Measurements from ENCODE around the gene DMAC2.
A peak's percentile ranks its signal among the peaks of the same experiment; 100 is the strongest.

Gene DMAC2

DNA sequence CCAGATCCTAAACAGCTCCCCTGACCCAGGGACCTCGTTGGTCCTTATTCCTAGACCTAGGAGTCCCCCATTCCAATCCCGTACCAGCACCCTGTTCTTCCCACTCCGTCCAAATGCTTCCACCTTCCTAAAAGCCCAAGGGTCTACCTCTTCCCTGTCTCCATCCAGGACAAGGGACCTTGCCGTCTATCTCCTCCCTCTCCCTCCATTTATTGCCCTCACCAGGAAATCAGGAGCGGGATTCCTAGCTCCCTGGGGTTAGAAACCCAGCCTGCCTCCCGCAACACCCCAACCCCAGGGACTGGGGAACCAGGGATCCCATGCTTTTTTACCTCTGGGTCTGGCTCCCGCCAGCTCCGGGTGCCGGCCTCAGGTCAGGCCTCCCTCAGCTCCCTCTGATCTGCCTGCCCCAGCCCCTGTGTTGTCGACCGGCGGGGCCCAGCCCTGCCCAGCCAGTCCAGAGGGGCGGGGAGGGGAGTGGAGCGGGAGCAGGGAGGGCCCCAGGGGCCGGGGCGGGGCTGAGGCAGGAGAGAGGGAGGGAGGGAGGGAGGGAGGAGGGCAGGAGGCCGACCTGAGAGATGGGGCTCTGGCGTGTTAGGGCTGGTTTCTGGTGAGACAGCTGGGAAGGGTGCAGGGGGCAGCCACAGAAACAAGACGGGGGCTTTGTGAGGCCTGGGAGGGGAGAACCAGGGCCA is 12.6 kb downstream of the DMAC2 start, which contains the start of gene B3GNT8:
Gene B3GNT8 (minus strand): TSS at position 423 of the 695 bp plus-strand sequence. CDS start 596 bp downstream, outside the sequence.
- no peaks in the 10 kb centered on the region for H3K27me3 ChIP-seq (ENCODE audit: insufficient read depth, low read length, poor library complexity, severe bottlenecking)
- H3K79me2 ChIP-seq (ENCODE audit: insufficient read depth, low read length), result no peaks in the 10 kb centered on the region
- H3F3A ChIP-seq (ENCODE audit: low read depth), result no peaks in the 10 kb centered on the region
- H3K9me2 ChIP-seq (replicated peaks; ENCODE audit: low read depth, low read length), result no peaks in the 10 kb centered on the region
- TF ChIP-seq, protein P1, sequence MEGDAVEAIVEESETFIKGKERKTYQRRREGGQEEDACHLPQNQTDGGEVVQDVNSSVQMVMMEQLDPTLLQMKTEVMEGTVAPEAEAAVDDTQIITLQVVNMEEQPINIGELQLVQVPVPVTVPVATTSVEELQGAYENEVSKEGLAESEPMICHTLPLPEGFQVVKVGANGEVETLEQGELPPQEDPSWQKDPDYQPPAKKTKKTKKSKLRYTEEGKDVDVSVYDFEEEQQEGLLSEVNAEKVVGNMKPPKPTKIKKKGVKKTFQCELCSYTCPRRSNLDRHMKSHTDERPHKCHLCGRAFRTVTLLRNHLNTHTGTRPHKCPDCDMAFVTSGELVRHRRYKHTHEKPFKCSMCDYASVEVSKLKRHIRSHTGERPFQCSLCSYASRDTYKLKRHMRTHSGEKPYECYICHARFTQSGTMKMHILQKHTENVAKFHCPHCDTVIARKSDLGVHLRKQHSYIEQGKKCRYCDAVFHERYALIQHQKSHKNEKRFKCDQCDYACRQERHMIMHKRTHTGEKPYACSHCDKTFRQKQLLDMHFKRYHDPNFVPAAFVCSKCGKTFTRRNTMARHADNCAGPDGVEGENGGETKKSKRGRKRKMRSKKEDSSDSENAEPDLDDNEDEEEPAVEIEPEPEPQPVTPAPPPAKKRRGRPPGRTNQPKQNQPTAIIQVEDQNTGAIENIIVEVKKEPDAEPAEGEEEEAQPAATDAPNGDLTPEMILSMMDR (conservative IDR thresholded peaks at IDR 0.05; ENCODE audit: low read length), result no peak
- TF ChIP-seq EZH2phosphoT487 (IDR thresholded peaks at IDR 0.05; ENCODE audit: borderline replicate concordance), result no peak
- H4K20me1 ChIP-seq (ENCODE audit: insufficient read depth, low read length, poor library complexity, severe bottlenecking), result no peaks in the 10 kb centered on the region
- H3K4me2 ChIP-seq (ENCODE audit: low read depth, low read length, poor library complexity, severe bottlenecking), result peak within 1 kb of the TSS; percentile 79
- peak within 1 kb of the TSS; percentile 70 for H3K4me3 ChIP-seq (ENCODE audit: low read length, poor library complexity, severe bottlenecking)
- peak within 1 kb of the TSS; percentile 77 for H3K9ac ChIP-seq (ENCODE audit: low read depth, low read length, poor library complexity, severe bottlenecking)
- no peaks in the 10 kb centered on the region for H3K9me3 ChIP-seq (ENCODE audit: insufficient read depth, low read depth, low read length)
- peaks cover 18% of the 10 kb centered on the region for H3K4me1 ChIP-seq (ENCODE audit: insufficient read depth, low read length, poor library complexity, severe bottlenecking)
- peaks cover 21% of the 10 kb centered on the region; the same call in 1 of the 2 replicates for H3K36me3 ChIP-seq (ENCODE audit: insufficient read depth, low read length)
- peak within 1 kb of the TSS; percentile 86 for H2AFZ ChIP-seq (ENCODE audit: low read length)

DNA sequence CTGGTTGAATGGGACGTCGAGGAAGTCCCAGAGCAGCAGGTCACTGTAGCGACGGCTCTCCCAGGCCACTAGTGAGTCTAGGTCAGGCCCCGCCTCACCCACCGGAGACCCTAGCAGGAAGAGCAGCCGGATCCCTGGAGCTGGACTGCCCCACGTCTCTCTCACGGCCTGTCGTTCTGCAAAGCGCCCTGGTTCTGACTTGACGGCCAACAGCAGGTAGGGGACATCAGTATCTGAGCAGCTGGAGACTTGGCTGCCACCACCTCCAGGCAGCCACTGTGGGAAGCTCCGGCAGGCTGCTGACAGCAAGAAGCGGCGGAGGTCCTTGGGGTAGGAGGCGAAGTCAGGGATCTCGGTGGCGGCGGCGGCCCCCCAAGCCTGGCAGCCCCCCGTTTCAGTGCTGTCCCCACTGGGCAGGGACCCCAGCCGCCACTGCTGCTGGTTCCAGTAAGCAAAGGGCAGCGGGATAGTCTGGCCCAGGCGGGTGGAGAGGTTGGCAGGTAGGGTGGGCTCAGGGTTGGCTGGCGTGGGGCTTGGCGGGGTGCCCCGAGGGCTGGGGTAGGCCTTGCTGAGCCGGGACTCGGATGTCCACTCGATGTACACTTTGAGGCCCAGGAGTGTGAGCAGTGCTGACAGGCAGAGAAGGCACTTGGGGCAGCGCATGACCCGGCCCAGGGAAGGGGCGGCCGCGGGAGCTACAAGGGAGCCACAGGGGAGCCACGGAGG is 13.4 kb downstream of the DMAC2 start:
- H3K4me1 ChIP-seq (ENCODE audit: insufficient read depth, low read length, poor library complexity, severe bottlenecking), result peaks cover 18% of the 10 kb centered on the region
- no peak overlapping the region for H3K4me2 ChIP-seq (ENCODE audit: low read depth, low read length, poor library complexity, severe bottlenecking)
- no peak overlapping the region for H3K9ac ChIP-seq (ENCODE audit: low read depth, low read length, poor library complexity, severe bottlenecking)
- no peaks in the 10 kb centered on the region for H3K79me2 ChIP-seq (ENCODE audit: insufficient read depth, low read length)
- H3K9me2 ChIP-seq (replicated peaks; ENCODE audit: low read depth, low read length), result no peaks in the 10 kb centered on the region
- H3F3A ChIP-seq (ENCODE audit: low read depth), result no peaks in the 10 kb centered on the region
- no peak overlapping the region for H3K4me3 ChIP-seq (ENCODE audit: low read length, poor library complexity, severe bottlenecking)
- H3K27me3 ChIP-seq (ENCODE audit: insufficient read depth, low read length, poor library complexity, severe bottlenecking), result no peaks in the 10 kb centered on the region
- H2AFZ ChIP-seq (ENCODE audit: low read length), result no peak overlapping the region
- no peaks in the 10 kb centered on the region for H4K20me1 ChIP-seq (ENCODE audit: insufficient read depth, low read length, poor library complexity, severe bottlenecking)
- H3K36me3 ChIP-seq (ENCODE audit: insufficient read depth, low read length), result peaks cover 19% of the 10 kb centered on the region; the same call in 1 of the 2 replicates
- no peaks in the 10 kb centered on the region for H3K9me3 ChIP-seq (ENCODE audit: insufficient read depth, low read depth, low read length)
- TF ChIP-seq, protein P1 (conservative IDR thresholded peaks at IDR 0.05; ENCODE audit: low read length), result no peak
- no peak for TF ChIP-seq EZH2phosphoT487 (IDR thresholded peaks at IDR 0.05; ENCODE audit: borderline replicate concordance)

- no peaks in the 10 kb centered on the region for H3F3A ChIP-seq (ENCODE audit: low read depth)
- H3K79me2 ChIP-seq (ENCODE audit: insufficient read depth, low read length), result no peaks in the 10 kb centered on the region
- H3K4me1 ChIP-seq (ENCODE audit: insufficient read depth, low read length, poor library complexity, severe bottlenecking), result peaks cover 18% of the 10 kb centered on the region
- H2AFZ ChIP-seq (ENCODE audit: low read length), result no peak overlapping the region
- H3K9ac ChIP-seq (ENCODE audit: low read depth, low read length, poor library complexity, severe bottlenecking), result no peak overlapping the region
- H3K4me2 ChIP-seq (ENCODE audit: low read depth, low read length, poor library complexity, severe bottlenecking), result no peak overlapping the region
- H3K9me2 ChIP-seq (replicated peaks; ENCODE audit: low read depth, low read length), result no peaks in the 10 kb centered on the region
- no peak for TF ChIP-seq EZH2phosphoT487 (IDR thresholded peaks at IDR 0.05; ENCODE audit: borderline replicate concordance)
- TF ChIP-seq, protein P1 (conservative IDR thresholded peaks at IDR 0.05; ENCODE audit: low read length), result no peak
- H3K36me3 ChIP-seq (ENCODE audit: insufficient read depth, low read length), result peaks cover 25% of the 10 kb centered on the region; the same call in 1 of the 2 replicates
- H3K4me3 ChIP-seq (ENCODE audit: low read length, poor library complexity, severe bottlenecking), result no peak overlapping the region
- no peaks in the 10 kb centered on the region for H4K20me1 ChIP-seq (ENCODE audit: insufficient read depth, low read length, poor library complexity, severe bottlenecking)
- H3K9me3 ChIP-seq (ENCODE audit: insufficient read depth, low read depth, low read length), result no peaks in the 10 kb centered on the region
- no peaks in the 10 kb centered on the region for H3K27me3 ChIP-seq (ENCODE audit: insufficient read depth, low read length, poor library complexity, severe bottlenecking)
Measured at GRCh38 chr19:41425174-41426115, 14.3 kb downstream of the DMAC2 start.

Measured in Loucy (cell line).